Endothelial cell of umbilical vein (primary cell): ENCODE data around the gene ZNF280D.
"Not testable (repeated sequence)": the region's sequence is repeated elsewhere in the genome, so short reads cannot be mapped to it uniquely, and the experiment has no call there.

Experiments
- CTCF ChIP-seq, 2 donors: IDR thresholded peaks; 1 replicate in 1 of 2; 2 replicates in 1 of 2; pipeline ENCODE4 v1.5.1; 2011; ENCODE audit warnings: low read length in 2 of 2, mild to moderate bottlenecking in 2 of 2, moderate library complexity in 2 of 2, control low read depth in 1 of 2, inconsistent platforms in 1 of 2, low read depth in 1 of 2; ENCODE audit not compliant: insufficient read depth in 1 of 2; ENCODE audit errors: extremely low read depth in 1 of 2
- EZH2 ChIP-seq: IDR thresholded peaks from 2 replicates; pipeline ENCODE4 v1.6.1; 2012; ENCODE audit warnings: borderline replicate concordance, low read depth, mild to moderate bottlenecking, moderate library complexity, low read length, inconsistent platforms; ENCODE audit not compliant: severe bottlenecking
- FOS ChIP-seq: IDR thresholded peaks from 2 replicates; pipeline ENCODE4 v1.6.1; 2011; ENCODE audit warnings: mild to moderate bottlenecking, low read length, moderate library complexity, borderline replicate concordance; ENCODE audit not compliant: insufficient read depth
- GATA2 ChIP-seq: IDR thresholded peaks from 2 replicates; pipeline ENCODE4 v1.7.0; 2011; ENCODE audit warnings: low read depth, mild to moderate bottlenecking, moderate library complexity, mixed read lengths, low read length; ENCODE audit not compliant: insufficient read length, insufficient read depth
- JUN ChIP-seq: IDR thresholded peaks from 2 replicates; pipeline ENCODE4 v1.6.1; 2011; ENCODE audit warnings: borderline replicate concordance, low read depth; ENCODE audit not compliant: insufficient read length, insufficient read depth
- MAX ChIP-seq: IDR thresholded peaks from 2 replicates; pipeline ENCODE4 v1.6.1; 2011; ENCODE audit not compliant: insufficient read depth, insufficient read length
- MYC ChIP-seq: IDR thresholded peaks from one replicate; pipeline ENCODE4 v1.6.1; 2011; ENCODE audit warnings: mild to moderate bottlenecking, low read depth, low read length
- POLR2A ChIP-seq: IDR thresholded peaks from 2 replicates; pipeline ENCODE4 v1.6.1; 2012; ENCODE audit warnings: low read depth, mild to moderate bottlenecking, control low read depth, low read length
- POLR2AphosphoS5 ChIP-seq: IDR thresholded peaks from 2 replicates; pipeline ENCODE4 v1.6.1; 2012; ENCODE audit warnings: low read depth, mild to moderate bottlenecking, control low read depth, low read length, moderate library complexity; ENCODE audit not compliant: insufficient read depth

GRCh38 chr15:56780102-56780725 is 46.9 kb upstream of the ZNF280D start:
- not testable (repeated sequence) for TF ChIP-seq CTCF (IDR thresholded peaks at IDR 0.05; ENCODE audit: extremely low read depth in 1 of 2, insufficient read depth in 1 of 2, low read depth in 1 of 2, low read length in 2 of 2); POLR2A; MYC; MAX; FOS; POLR2AphosphoS5; EZH2; GATA2; JUN
